Mucosa of rectum (tissue), 2 donors: Measurements from ENCODE around the gene CDC42.

ENCODE experiments used
- H3K27ac ChIP-seq, 2 donors: one replicate each; pipeline ENCODE4 v1.7.0; 2013; ENCODE audit warnings: inconsistent platforms in 2 of 2, low read depth in 2 of 2, low read length in 2 of 2
- H3K27me3 ChIP-seq, 2 donors: one replicate each; pipeline ENCODE4 v1.7.0; 2013; ENCODE audit warnings: low read length in 2 of 2; ENCODE audit not compliant: control insufficient read depth in 2 of 2, insufficient read depth in 2 of 2
- H3K36me3 ChIP-seq, 2 donors: one replicate each; pipeline ENCODE4 v1.7.0; 2013; ENCODE audit warnings: low read length in 2 of 2; ENCODE audit not compliant: control insufficient read depth in 2 of 2, insufficient read depth in 2 of 2
- H3K4me1 ChIP-seq, 2 donors: one replicate each; pipeline ENCODE4 v1.7.0; 2013; ENCODE audit warnings: low read length in 2 of 2, mild to moderate bottlenecking in 1 of 2; ENCODE audit not compliant: control insufficient read depth in 2 of 2, insufficient read depth in 2 of 2
- H3K4me3 ChIP-seq, 2 donors: one replicate each; pipeline ENCODE4 v1.7.0; 2013; ENCODE audit warnings: low read length in 2 of 2
- H3K9ac ChIP-seq, 2 donors: one replicate each; pipeline ENCODE4 v1.7.0; 2013; ENCODE audit warnings: low read length in 2 of 2, low read depth in 1 of 2, mild to moderate bottlenecking in 1 of 2
- H3K9me3 ChIP-seq, 2 donors: one replicate each; pipeline ENCODE4 v1.7.0; 2013; ENCODE audit warnings: low read length in 2 of 2; ENCODE audit not compliant: control insufficient read depth in 2 of 2
- donor health status: healthy.
- donor health status: Normal muscosa, but diverticular disease.

CDC42 gene

GRCh38 chr1:22104865-22105437, 52.4 kb downstream of the CDC42 start:
- Histone ChIP-seq H3K4me1 (peaks cover 0 to 8% of the 10 kb centered on the region in 2 donors), H3K27ac (peak overlapping the region in 1 of 2 donors; percentile 9), H3K4me3 (no peak overlapping the region), H3K27me3 (no peaks in the 10 kb centered on the region), H3K9ac (no peak overlapping the region), H3K9me3 (no peaks in the 10 kb centered on the region), H3K36me3 (peaks cover 4 to 26% of the 10 kb centered on the region in 2 donors)

GRCh38 chr1:22105611-22106207, 53.2 kb downstream of the CDC42 start:
- Histone ChIP-seq H3K4me1 (peaks cover 0 to 8% of the 10 kb centered on the region in 2 donors), H3K9me3 (no peaks in the 10 kb centered on the region), H3K36me3 (peaks cover 4 to 20% of the 10 kb centered on the region in 2 donors), H3K27me3 (no peaks in the 10 kb centered on the region), H3K27ac (no peak overlapping the region), H3K9ac (no peak overlapping the region), H3K4me3 (no peak overlapping the region)

DNA sequence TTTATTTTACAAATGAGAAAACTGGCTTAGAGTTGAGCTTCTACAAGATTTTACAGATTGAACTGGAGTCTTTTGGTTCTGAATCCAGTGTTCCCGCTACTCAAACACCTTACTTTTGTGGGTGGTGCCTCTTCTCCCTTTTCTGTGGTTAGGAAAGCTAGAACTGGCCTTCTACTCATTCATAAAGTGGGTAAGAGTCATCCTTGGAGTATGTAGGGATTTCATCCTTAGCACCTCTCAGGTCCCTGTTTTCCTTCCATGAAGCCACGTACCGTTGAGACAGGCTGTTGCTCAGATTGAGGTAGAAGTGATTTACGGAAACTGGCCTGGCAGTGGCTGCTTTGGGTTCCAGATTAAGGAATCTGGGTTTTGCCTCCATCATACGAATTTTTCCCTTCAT, 54.6 kb downstream of the CDC42 start:
- H3K27me3 ChIP-seq, result no peaks in the 10 kb centered on the region
- H3K4me1 ChIP-seq, result peaks cover 0 to 12% of the 10 kb centered on the region in 2 donors
- no peak overlapping the region for H3K4me3 ChIP-seq
- peaks cover 0 to 31% of the 10 kb centered on the region in 2 donors for H3K36me3 ChIP-seq
- no peaks in the 10 kb centered on the region for H3K9me3 ChIP-seq
- H3K27ac ChIP-seq, result no peak overlapping the region
- no peak overlapping the region for H3K9ac ChIP-seq

DNA sequence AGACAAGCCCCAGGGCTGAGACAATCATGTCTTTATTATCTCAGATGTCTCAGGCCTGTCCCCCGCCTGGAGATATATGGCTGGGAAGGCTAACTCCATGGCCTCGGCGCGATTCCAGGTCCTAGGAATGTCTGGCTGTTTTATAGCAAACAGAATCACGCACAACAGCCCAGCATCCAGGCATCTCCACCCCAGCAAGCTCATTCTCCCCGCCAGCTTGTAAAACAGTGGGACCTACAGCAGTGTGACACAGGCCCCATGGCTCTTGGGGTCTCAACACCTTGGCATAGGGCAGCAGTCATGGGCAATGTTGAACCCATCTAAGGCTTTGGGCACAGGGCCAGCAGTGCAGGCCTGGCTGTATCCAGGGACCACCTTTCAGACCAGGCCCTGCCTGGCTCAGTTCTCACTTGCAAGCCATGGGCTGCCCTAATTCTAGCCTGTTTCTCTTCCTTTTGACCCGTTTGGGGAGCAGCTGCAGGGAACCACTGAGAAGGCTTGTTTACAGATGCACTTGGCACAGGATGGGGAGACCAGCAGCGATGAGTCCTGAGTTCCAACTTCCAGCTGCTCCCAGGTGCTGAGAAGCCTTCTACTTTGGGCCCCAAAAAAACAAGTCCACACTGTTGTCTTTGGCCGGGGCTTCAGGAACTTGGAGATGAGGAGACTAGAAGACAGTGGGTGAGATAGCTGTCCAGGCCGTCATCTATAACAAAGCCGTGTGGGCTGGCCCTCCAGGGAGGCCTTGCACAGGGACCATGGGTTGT, 56.0 kb downstream of the CDC42 start:
- Histone ChIP-seq H3K27ac (peak overlapping the region in 1 of 2 donors; percentile 35), H3K4me3 (no peak overlapping the region), H3K27me3 (no peaks in the 10 kb centered on the region), H3K9me3 (no peaks in the 10 kb centered on the region), H3K36me3 (peaks cover 4 to 42% of the 10 kb centered on the region in 2 donors), H3K9ac (no peak overlapping the region), H3K4me1 (peaks cover 0 to 12% of the 10 kb centered on the region in 2 donors)

DNA sequence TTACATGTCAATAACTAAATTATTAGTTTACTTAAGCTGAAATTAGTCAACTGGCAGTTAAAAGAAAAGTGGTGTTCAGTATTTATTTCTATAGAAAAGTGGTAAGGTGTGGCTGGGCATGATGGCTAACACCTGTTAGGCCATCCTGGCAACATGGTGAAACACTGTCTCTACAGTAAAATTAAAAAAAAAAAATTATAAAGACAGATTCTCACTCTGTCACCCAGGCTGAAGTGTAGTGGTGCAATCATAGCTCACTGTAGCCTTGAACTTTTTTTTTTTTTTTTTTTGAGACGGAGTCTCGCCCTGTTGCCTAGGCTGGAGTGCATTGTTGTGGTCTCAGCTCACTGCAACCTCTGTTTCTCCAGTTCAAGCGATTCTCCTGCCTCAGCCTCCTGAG, 57.5 kb downstream of the CDC42 start:
- peaks cover 0 to 11% of the 10 kb centered on the region in 2 donors for H3K4me1 ChIP-seq
- no peak overlapping the region for H3K9ac ChIP-seq
- H3K9me3 ChIP-seq, result no peaks in the 10 kb centered on the region
- H3K27me3 ChIP-seq, result no peaks in the 10 kb centered on the region
- no peak overlapping the region for H3K27ac ChIP-seq
- peaks cover 7 to 48% of the 10 kb centered on the region in 2 donors for H3K36me3 ChIP-seq
- H3K4me3 ChIP-seq, result no peak overlapping the region

DNA sequence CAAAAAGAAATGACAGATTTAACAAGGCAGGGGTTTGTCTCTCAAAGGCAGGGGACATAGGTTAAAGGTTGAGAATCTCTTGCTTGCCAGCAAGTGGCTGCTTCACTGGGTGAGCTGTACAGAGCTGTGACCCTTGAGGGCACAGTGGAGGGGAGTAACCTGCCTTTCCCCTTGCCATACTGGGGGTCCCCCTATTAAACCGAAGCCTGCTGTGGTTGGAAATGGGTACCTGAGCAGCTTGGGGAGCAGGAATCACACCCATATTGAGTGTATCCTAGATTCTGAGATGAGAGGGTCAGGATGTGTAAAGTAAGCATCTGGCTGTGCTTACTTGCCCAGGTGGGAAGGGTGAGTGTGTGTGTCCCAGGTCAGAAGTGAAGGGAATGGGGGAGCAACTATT, 58.6 kb downstream of the CDC42 start:
- no peaks in the 10 kb centered on the region for H3K9me3 ChIP-seq
- H3K4me1 ChIP-seq, result peaks cover 0 to 7% of the 10 kb centered on the region in 2 donors
- no peak overlapping the region for H3K4me3 ChIP-seq
- peaks cover 7 to 45% of the 10 kb centered on the region in 2 donors for H3K36me3 ChIP-seq
- no peak overlapping the region for H3K27ac ChIP-seq
- no peaks in the 10 kb centered on the region for H3K27me3 ChIP-seq
- peak overlapping the region in 1 of 2 donors; percentile 28 for H3K9ac ChIP-seq

- Histone ChIP-seq H3K4me1 (peaks cover 0 to 7% of the 10 kb centered on the region in 2 donors), H3K9me3 (no peaks in the 10 kb centered on the region), H3K27ac (no peak overlapping the region), H3K9ac (no peak overlapping the region), H3K36me3 (peaks cover 7 to 43% of the 10 kb centered on the region in 2 donors), H3K4me3 (no peak overlapping the region), H3K27me3 (no peaks in the 10 kb centered on the region)
These were observed 59.1 kb downstream of the CDC42 start for GRCh38 chr1:22111620-22112019.

GRCh38 chr1:22112554-22112953, 60.0 kb downstream of the CDC42 start:
- H3K9me3 ChIP-seq, result no peaks in the 10 kb centered on the region
- H3K4me3 ChIP-seq, result no peak overlapping the region
- H3K4me1 ChIP-seq, result peaks cover 0 to 12% of the 10 kb centered on the region in 2 donors
- no peaks in the 10 kb centered on the region for H3K27me3 ChIP-seq
- no peak overlapping the region for H3K9ac ChIP-seq
- H3K36me3 ChIP-seq, result peaks cover 7 to 40% of the 10 kb centered on the region in 2 donors
- H3K27ac ChIP-seq, result no peak overlapping the region

DNA sequence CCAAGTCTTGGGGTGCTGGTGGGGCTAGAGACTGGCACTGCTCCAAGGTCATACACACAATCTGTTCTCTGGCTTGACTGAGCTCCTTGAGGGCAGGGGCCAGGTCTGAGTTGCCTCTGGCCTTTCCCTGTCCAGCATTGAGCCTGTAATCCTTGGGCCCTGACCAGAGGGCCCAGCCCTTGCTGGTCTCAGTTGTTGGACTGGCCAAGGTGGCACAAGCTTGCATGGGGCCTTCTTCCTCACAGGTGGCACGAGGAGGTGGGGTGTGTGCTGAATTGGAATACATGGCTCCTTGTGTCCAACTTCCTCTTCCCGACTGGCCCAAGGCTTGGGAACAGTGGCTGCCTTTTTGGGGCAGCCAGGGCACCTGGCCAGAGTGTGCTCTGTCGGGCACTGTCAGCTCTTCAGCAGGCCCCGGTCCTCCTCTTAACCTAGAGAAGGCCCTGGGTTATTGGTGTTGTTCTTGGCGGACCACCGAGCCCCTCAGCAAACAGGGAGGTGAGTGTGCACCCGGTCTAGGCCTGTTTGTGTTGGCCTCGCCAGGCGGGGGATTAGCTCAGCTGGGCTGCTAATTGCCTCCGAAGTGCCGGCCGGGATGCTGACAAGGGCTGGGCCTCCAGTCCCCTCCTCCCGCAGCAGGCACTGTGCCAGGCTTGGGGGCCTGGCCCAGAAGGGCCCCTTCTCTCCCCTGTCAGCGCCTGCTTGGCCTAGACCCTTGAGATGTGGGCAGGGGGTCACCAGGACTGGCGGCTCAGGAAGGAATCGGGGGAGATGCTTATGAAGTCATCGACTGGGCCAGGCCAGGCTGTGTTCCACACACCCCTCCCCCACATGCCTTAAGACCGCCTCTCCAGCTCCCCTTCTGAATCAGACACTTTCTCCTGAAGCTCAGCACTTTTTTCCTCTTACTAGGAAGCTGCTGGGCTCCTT, 61.8 kb downstream of the CDC42 start:
- H3K4me1 ChIP-seq, result peaks cover 4 to 12% of the 10 kb centered on the region in 2 donors
- no peak overlapping the region for H3K9ac ChIP-seq
- H3K27me3 ChIP-seq, result no peaks in the 10 kb centered on the region
- no peak overlapping the region for H3K4me3 ChIP-seq
- H3K36me3 ChIP-seq, result peaks cover 7 to 37% of the 10 kb centered on the region in 2 donors
- H3K27ac ChIP-seq, result no peak overlapping the region
- no peaks in the 10 kb centered on the region for H3K9me3 ChIP-seq
